GM18517 (cell line): Measurements from ENCODE around the gene MAP9.
"Not testable (repeated sequence)": the region's sequence is repeated elsewhere in the genome, so short reads cannot be mapped to it uniquely, and the experiment has no call there.

Experiments
- ATAC-seq: cut with Tn5 transposase; IDR thresholded peaks from one replicate; pipeline ENCODE4 v1.9.1; 2021; ENCODE audit warnings: mild to moderate bottlenecking, moderate library complexity; ENCODE audit not compliant: unreplicated experiment

MAP9 gene

GRCh38 chr4:155353923-155354540 is 22.7 kb downstream of the MAP9 start:
- ATAC-seq: peak; percentile 99

- ATAC-seq: no peak
Observed at GRCh38 chr4:155342142-155342541, 34.6 kb downstream of the MAP9 start.

- ATAC-seq: no peak
Observed at GRCh38 chr4:155339999-155340398, 36.8 kb downstream of the MAP9 start.

GRCh38 chr4:155339588-155339987 is 37.2 kb downstream of the MAP9 start:
- no peak for ATAC-seq

- ATAC-seq: no peak
Observed at GRCh38 chr4:155338196-155338595, 38.6 kb downstream of the MAP9 start.

GRCh38 chr4:155336242-155336641 is 40.5 kb downstream of the MAP9 start:
- no peak for ATAC-seq

- no peak for ATAC-seq
Observed at GRCh38 chr4:155331478-155331877, 45.3 kb downstream of the MAP9 start.

- ATAC-seq: no peak
Observed at GRCh38 chr4:155322782-155323181, 54.0 kb downstream of the MAP9 start.

- ATAC-seq: no peak
Observed at GRCh38 chr4:155321006-155321405, 55.8 kb downstream of the MAP9 start.

- no peak for ATAC-seq
Observed at GRCh38 chr4:155319516-155319915, 57.2 kb downstream of the MAP9 start.

- not testable (repeated sequence) for ATAC-seq
Observed at GRCh38 chr4:155312027-155312426, 64.7 kb downstream of the MAP9 start.

GRCh38 chr4:155307731-155308277 is 69.0 kb downstream of the MAP9 start:
- no peak for ATAC-seq

- ATAC-seq: no peak
Observed at GRCh38 chr4:155305619-155306018, 71.1 kb downstream of the MAP9 start.

- no peak for ATAC-seq
Observed at GRCh38 chr4:155304375-155304774, 72.4 kb downstream of the MAP9 start.

GRCh38 chr4:155299103-155299502 is 77.7 kb downstream of the MAP9 start:
- no peak for ATAC-seq
